Rectal smooth muscle tissue (tissue), 1 donor: ENCODE measurements around the gene ANTXR1.
A peak's percentile ranks its signal among the peaks of the same experiment; 100 is the strongest.

Source experiments
- H3K27ac ChIP-seq: one replicate; pipeline ENCODE4 v1.7.0; 2013; ENCODE audit warnings: low read depth, low read length, inconsistent platforms
- H3K27me3 ChIP-seq: one replicate; pipeline ENCODE4 v1.7.0; 2013; ENCODE audit warnings: low read length; ENCODE audit not compliant: control insufficient read depth, insufficient read depth
- H3K36me3 ChIP-seq: one replicate; pipeline ENCODE4 v1.7.0; 2013; ENCODE audit warnings: low read length; ENCODE audit not compliant: control insufficient read depth, insufficient read depth
- H3K4me1 ChIP-seq: one replicate; pipeline ENCODE4 v1.7.0; 2013; ENCODE audit warnings: low read length; ENCODE audit not compliant: control insufficient read depth, insufficient read depth
- H3K4me3 ChIP-seq: one replicate; pipeline ENCODE4 v1.7.0; 2013; ENCODE audit warnings: low read length
- H3K9ac ChIP-seq: one replicate; pipeline ENCODE4 v1.7.0; 2013; ENCODE audit warnings: low read length

Gene ANTXR1

DNA sequence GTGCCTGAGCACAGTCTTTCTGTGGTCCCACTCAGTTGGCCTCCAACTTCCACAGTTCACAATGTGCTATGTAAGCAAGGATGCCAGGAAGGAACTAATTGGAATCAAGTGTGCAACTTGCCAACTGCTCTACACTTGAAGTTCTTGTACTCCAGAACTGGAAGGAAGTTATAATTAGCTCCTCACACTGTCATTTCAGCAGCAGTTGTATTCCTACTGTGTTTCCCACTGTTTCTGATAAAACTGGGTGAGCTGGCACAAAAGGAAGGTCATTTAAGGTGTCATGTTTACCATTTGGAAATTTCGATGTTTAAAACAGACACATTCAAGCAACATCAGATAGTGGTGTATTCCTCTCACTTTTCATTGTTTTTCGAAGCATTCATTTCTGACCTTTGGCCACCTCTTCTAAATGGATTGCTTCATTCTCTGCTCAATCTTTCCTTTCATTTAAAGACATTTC, 84.2 kb downstream of the ANTXR1 start:
- no peak overlapping the region for H3K4me3 ChIP-seq
- H3K27ac ChIP-seq: peak overlapping the region; percentile 6
- H3K4me1 ChIP-seq: peaks cover 12% of the 10 kb centered on the region
- H3K36me3 ChIP-seq: no peaks in the 10 kb centered on the region
- H3K9ac ChIP-seq: no peak overlapping the region
- H3K27me3 ChIP-seq: no peaks in the 10 kb centered on the region

DNA sequence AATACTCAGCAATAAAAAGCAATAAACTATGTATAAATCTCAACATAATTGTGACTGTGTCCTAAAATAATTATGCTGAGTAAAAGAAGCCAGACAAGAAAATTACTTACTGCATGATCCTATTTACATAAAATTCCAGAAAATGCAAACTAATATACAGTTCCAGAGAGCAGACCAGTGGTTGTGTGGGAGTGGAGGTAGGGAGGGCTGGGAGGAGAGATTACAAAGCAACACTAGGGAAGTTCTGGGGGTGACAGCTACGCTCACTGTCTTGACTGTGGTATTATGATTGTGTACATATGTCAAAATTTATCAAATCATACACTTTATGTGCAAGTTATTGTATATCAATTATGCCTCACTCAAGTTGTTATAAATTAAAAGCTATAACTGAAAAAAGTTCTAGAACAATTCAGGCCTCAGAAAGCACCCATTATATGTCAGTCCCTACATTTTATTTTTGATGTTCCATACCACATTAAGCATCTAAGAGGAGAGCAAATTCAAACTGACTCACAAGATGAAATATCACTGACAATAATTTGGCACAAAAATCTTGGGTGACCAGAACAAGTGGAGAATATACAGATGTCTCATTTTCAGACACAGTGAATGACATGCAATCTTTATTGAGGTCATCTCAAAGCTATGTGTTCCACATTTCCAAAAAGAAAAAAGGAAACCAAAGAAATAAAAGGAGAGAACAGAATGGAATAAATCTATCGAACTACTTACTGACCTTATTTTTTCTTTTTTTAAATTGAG, 85.1 kb downstream of the ANTXR1 start:
- H3K36me3 ChIP-seq: no peaks in the 10 kb centered on the region
- H3K9ac ChIP-seq: no peak overlapping the region
- no peaks in the 10 kb centered on the region for H3K27me3 ChIP-seq
- peaks cover 12% of the 10 kb centered on the region for H3K4me1 ChIP-seq
- no peak overlapping the region for H3K4me3 ChIP-seq
- H3K27ac ChIP-seq: no peak overlapping the region

DNA sequence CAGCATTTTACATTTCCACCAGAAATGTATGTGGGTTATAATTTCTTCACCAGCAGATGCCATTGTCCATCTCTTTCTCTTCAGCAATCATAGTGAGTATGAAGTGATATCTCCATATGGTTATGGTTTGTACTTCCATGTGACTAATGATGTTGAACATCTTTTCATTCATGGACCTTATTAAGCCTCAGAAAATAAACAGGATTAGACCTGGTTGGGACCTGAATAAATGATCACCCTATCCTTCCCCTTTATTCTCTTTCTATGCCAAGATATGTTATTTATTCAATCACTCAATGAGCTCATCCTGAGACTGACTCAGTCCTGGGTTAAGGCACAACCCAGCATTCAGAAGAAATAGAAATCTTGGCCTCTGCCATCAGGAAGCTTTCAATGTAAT, 86.6 kb downstream of the ANTXR1 start:
- Histone ChIP-seq H3K36me3 (no peaks in the 10 kb centered on the region), H3K4me1 (peaks cover 14% of the 10 kb centered on the region), H3K4me3 (no peak overlapping the region), H3K27me3 (no peaks in the 10 kb centered on the region), H3K9ac (no peak overlapping the region), H3K27ac (no peak overlapping the region)

DNA sequence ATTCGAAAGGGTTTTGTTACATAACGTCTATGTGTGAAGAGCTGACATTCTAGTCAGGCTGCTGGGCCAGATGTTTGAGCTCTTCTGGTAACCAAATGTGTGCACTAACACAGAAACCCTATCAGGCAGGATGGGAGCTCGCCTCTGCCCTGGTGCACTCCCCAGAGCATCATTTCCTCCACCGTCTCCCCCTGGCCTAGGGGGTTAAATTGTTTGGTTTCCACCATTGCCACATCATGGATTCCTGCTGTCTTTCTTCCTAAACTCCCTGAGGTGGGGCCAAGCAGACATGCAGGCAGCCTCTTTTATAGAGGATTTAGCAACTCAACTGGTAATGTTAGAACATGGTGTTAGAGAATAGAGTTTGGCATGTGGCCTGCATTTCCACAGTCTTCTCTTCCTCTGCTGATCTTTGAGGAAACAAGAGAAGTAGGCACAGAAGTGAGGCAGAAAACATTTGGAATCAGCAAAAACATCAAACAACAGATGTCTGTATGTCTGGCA, 87.3 kb downstream of the ANTXR1 start:
- Histone ChIP-seq H3K4me1 (peaks cover 11% of the 10 kb centered on the region), H3K27me3 (no peaks in the 10 kb centered on the region), H3K27ac (no peak overlapping the region), H3K9ac (no peak overlapping the region), H3K36me3 (no peaks in the 10 kb centered on the region), H3K4me3 (no peak overlapping the region)

DNA sequence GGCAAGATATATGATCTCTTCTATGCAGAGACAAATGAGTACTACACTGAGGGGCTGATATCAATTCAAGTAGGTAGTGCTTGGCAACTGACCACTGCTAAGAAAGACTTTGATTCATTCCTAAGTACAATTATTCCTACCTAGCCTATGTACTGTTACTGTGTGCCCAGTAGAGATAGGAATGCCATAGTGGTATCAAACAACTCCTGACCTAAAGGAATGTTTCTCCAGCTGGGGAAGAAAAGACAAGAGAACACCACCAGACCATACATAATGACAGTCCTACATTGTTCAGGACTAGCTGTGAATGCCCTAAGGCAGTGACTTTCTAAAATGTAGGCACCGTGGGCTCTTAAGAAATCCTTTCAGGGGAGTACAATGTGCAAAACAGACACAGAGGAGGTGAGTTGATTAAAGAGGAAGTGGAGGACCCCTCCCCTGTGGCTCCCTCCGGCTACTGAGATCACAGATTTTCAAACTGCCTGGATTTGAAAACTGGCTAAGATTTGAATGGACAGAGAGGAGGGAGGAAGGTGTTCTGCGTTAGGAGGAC, 89.1 kb downstream of the ANTXR1 start:
- Histone ChIP-seq H3K36me3 (peaks cover 2% of the 10 kb centered on the region), H3K9ac (no peak overlapping the region), H3K4me3 (no peak overlapping the region), H3K27ac (no peak overlapping the region), H3K27me3 (no peaks in the 10 kb centered on the region), H3K4me1 (peaks cover 10% of the 10 kb centered on the region)

DNA sequence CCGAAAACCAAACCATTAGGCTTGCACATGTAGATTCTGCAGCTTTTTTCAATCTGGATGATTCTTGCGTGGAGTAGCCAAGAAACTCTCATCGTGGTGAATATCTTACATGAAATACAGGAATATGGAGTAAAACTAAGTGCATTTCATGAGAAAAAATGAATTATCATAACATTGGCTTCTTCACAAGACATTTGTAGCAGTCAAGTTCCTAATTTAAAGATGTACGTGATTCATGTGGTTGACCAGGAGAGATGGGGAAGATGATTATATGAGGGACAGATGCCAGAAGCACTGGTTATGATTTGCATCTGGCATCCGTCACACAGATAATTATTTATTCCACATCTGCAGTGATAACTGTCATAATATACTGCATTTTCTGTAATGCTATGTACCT, 90.4 kb downstream of the ANTXR1 start:
- peaks cover 2% of the 10 kb centered on the region for H3K36me3 ChIP-seq
- H3K4me3 ChIP-seq: no peak overlapping the region
- H3K4me1 ChIP-seq: peaks cover 5% of the 10 kb centered on the region
- H3K9ac ChIP-seq: no peak overlapping the region
- H3K27me3 ChIP-seq: no peaks in the 10 kb centered on the region
- H3K27ac ChIP-seq: no peak overlapping the region

DNA sequence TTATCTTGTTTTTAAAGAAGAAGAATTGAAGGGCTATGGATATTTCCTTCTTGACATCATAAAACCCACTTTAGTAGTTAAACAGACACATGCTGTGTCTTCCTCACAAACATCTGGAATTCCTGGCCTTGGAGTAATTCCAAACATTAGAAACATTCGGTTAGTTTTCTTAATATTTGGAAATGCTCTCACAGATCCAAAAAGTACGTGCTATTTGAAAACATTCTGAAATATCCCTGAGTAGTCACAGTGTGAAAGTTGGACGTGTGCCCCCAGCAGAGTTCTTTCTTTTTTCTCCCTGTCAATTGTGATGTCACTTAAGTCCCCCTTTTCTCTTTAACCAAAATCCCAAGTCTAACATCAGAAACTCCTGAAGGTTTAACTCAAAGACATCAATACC, 91.3 kb downstream of the ANTXR1 start:
- H3K4me1 ChIP-seq: peaks cover 9% of the 10 kb centered on the region
- peak overlapping the region; percentile 26 for H3K27ac ChIP-seq
- H3K36me3 ChIP-seq: peaks cover 2% of the 10 kb centered on the region
- no peak overlapping the region for H3K4me3 ChIP-seq
- no peaks in the 10 kb centered on the region for H3K27me3 ChIP-seq
- no peak overlapping the region for H3K9ac ChIP-seq

DNA sequence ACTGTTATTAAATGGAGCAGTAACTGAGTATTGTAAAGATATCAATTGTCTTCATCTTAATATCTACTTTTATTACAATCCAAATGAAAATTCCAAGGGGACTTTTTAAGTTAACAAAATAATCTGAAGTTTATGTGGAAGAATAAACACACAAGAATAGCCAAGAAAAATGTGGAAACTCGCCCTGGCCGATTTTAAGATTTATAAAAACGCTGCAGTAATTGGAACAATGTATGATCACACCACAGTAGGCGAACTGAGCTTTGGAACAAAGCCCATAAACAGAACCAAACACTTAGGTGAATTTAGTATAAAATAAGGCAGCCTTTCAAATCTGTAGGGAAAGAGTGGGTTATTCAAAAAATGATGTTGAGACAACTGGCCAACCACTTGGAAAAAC, 96.3 kb downstream of the ANTXR1 start:
- Histone ChIP-seq H3K27ac (no peak overlapping the region), H3K4me1 (peaks cover 19% of the 10 kb centered on the region)

DNA sequence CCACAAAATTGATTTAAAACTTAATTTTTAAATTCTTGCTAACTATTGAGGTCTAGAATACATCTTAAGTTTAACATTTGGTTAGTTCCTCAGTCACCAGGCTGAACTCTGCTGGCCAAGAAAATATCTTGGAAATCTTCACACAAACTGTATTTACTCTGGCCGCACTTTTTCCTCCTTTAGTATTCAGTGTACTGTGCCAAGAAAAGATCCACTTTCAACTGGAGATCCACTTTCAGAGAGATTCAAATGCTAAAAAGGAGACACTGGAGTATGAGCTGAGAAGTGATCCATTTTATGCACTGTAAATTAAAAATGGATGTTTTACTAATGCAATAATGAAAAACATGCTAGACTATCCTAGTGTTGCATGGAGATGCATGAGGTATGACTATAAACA, 98.1 kb downstream of the ANTXR1 start:
- Histone ChIP-seq H3K27me3 (no peaks in the 10 kb centered on the region), H3K4me3 (no peak overlapping the region), H3K27ac (peak overlapping the region; percentile 24), H3K4me1 (peaks cover 19% of the 10 kb centered on the region), H3K36me3 (peaks cover 2% of the 10 kb centered on the region), H3K9ac (no peak overlapping the region)

More for the DNA sequence above, 96.3 kb downstream of the ANTXR1 start:
- Histone ChIP-seq H3K4me3 (no peak overlapping the region), H3K9ac (no peak overlapping the region), H3K27me3 (no peaks in the 10 kb centered on the region), H3K36me3 (peaks cover 2% of the 10 kb centered on the region)

DNA sequence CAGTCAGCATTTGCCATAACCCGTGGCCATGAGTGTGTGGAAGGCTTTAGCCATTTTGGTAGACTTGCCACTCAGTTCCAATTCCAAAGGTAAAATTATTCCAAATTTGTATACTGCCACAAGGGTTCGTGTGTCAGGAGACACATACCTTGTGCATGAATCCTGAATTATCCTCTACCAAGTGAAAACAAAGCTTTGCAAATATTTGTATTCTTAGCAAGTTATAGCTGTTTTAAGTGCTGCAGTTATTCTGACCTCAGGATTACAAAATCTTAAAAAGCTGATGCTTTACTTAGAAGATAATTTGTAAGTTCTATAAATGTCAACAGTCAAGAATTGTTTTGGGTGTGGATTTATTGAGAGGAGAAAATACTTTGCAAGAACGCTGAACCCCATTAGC, 100.6 kb downstream of the ANTXR1 start:
- no peak overlapping the region for H3K27ac ChIP-seq
- H3K27me3 ChIP-seq: no peaks in the 10 kb centered on the region
- H3K4me3 ChIP-seq: no peak overlapping the region
- H3K9ac ChIP-seq: no peak overlapping the region
- H3K4me1 ChIP-seq: peaks cover 19% of the 10 kb centered on the region
- no peaks in the 10 kb centered on the region for H3K36me3 ChIP-seq

DNA sequence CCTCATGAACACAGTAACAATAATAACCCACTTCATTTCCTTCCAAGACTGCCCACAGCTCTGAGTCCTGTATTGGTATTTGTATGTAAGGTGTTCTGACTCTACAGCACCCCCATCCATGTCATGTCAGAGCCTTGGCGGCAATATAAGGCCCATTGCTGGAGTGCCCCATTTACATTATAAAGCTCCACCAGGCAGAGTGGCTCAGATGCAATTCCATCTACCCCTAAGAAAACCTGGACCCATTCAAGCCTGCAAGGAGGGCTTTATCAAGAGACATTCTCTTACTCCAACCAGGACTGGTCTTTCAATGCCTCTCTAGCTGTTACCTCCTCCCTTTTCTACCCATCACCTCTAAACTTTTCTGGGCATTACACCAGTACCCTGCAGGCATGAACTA, 101.6 kb downstream of the ANTXR1 start:
- H3K27me3 ChIP-seq: no peaks in the 10 kb centered on the region
- H3K4me3 ChIP-seq: no peak overlapping the region
- peaks cover 18% of the 10 kb centered on the region for H3K4me1 ChIP-seq
- H3K9ac ChIP-seq: no peak overlapping the region
- no peaks in the 10 kb centered on the region for H3K36me3 ChIP-seq
- H3K27ac ChIP-seq: no peak overlapping the region

DNA sequence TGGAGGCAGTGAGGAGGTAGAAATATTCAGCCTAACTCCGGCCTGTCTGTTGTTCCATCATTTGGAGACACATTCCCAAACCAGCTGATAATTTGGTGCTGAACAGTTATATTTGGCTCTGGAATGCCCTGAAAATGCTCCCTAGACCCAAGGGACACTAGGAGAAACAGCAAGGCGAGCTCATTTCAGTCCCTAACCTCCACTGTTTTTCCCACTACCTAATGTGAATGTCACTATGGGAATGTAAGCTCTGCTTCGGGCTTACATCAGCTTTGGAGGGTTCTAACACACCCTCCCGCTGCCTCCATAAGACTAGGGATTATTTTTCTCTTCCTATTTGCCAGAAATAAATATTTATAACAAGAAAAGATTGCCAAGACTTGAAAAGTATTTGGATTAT, 103.5 kb downstream of the ANTXR1 start:
- H3K36me3 ChIP-seq: no peaks in the 10 kb centered on the region
- peak overlapping the region; percentile 47 for H3K27ac ChIP-seq
- no peaks in the 10 kb centered on the region for H3K27me3 ChIP-seq
- no peak overlapping the region for H3K4me3 ChIP-seq
- peaks cover 10% of the 10 kb centered on the region for H3K4me1 ChIP-seq
- H3K9ac ChIP-seq: no peak overlapping the region

DNA sequence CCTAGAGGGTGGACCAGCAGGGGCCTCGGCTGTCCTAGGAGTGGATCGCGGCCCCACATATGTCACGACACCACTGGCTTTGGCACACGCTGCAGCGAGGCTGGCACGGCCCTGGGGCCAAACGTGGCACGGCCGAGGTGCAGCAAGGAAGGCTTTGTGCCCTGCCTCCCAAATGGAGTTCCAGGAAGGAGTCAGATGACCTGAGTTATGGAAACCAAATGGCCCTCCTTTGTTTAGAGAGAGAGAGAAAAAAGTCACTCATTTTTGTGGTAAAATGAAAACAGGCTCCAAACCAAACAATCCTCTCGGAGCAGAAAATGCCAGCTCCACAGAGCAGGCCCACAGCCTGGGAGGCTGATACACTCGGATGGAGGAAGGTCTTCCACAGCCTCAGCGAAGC, 105.6 kb downstream of the ANTXR1 start:
- Histone ChIP-seq H3K36me3 (peaks cover 5% of the 10 kb centered on the region), H3K9ac (no peak overlapping the region), H3K4me1 (peaks cover 7% of the 10 kb centered on the region), H3K4me3 (no peak overlapping the region), H3K27ac (peak overlapping the region; percentile 68), H3K27me3 (no peaks in the 10 kb centered on the region)
